ENCODE measurements around the gene USP3.

Gene USP3

GRCh38 chr15:63640146-63640545 lies 135.8 kb downstream of the USP3 start:
- H3K9me3 ChIP-seq (ENCODE audit: control insufficient read depth, insufficient read depth, low read length): no peaks in the 10 kb centered on the region
- H3K9ac ChIP-seq (ENCODE audit: low read depth, low read length): no peak overlapping the region
- no peaks in the 10 kb centered on the region for H3K27me3 ChIP-seq (ENCODE audit: control insufficient read depth, insufficient read depth, low read length)
- no peak overlapping the region for H3K4me3 ChIP-seq (ENCODE audit: low read depth, low read length)
- no peak overlapping the region for H3K27ac ChIP-seq (ENCODE audit: low read depth, low read length)
- no peaks in the 10 kb centered on the region for H3K4me1 ChIP-seq (ENCODE audit: control insufficient read depth, insufficient read depth, low read length)
- peaks cover 93% of the 10 kb centered on the region for H3K36me3 ChIP-seq (ENCODE audit: control insufficient read depth, insufficient read depth, low read length)

Data from HUES48 (cell line).